Left ventricle myocardium inferior (tissue), 1 donor: ENCODE results near the gene HEATR3. TPM values are rescaled to one million over a fixed set of nuclear protein-coding genes. Genes with fewer than 3 reads are reported as not detected.

Source experiments
- DNase-seq: peaks from one replicate; pipeline ENCODE4 v3.0.0-alpha.2; 2020
- H3K27ac ChIP-seq: fragments of 200-600 bp; replicated peaks from 2 replicates; pipeline ENCODE4 v1.8.0; 2021
- H3K27me3 ChIP-seq: fragments of 200-600 bp; 2 replicates; pipeline ENCODE4 v1.8.0; 2021; ENCODE audit warnings: low read depth
- H3K36me3 ChIP-seq: fragments of 200-600 bp; 2 replicates; pipeline ENCODE4 v1.8.0; 2021
- H3K4me1 ChIP-seq: fragments of 200-600 bp; 2 replicates; pipeline ENCODE4 v1.8.0; 2021
- H3K4me3 ChIP-seq: fragments of 200-600 bp; 2 replicates; pipeline ENCODE4 v1.8.0; 2021; ENCODE audit warnings: mild to moderate bottlenecking, moderate library complexity
- H3K9me3 ChIP-seq: fragments of 200-600 bp; replicated peaks from 2 replicates; pipeline ENCODE4 v1.8.0; 2021
- intact Hi-C: fragments of 100-400 bp; cut with micrococcal nuclease; formaldehyde crosslinking; loops from one replicate; pipeline ENCODE4 v1.11.0; 2022
- total RNA-seq: library from RNA; stranded (reverse); fragmentation: NEBNext Ultra II Directional; extraction: Animal tissue kit (Norgen Biotek cat#: 25700); gene quantifications from one replicate; pipeline ENCODE4 v1.2.1, GENCODE V29; 2021
- TF ChIP-seq, protein P1 (sequence below): fragments of 200-600 bp; IDR thresholded peaks from 2 replicates; pipeline ENCODE4 v1.8.0; 2021; ENCODE audit warnings: antibody characterized with exemption, mild to moderate bottlenecking, borderline replicate concordance
- donor health status: DM: no; HTN: yes; CAD: no; lungs with severe emphysema.

The HEATR3 gene
- total RNA-seq, 1 donor from 2014 or later = 9.0 TPM

DNA sequence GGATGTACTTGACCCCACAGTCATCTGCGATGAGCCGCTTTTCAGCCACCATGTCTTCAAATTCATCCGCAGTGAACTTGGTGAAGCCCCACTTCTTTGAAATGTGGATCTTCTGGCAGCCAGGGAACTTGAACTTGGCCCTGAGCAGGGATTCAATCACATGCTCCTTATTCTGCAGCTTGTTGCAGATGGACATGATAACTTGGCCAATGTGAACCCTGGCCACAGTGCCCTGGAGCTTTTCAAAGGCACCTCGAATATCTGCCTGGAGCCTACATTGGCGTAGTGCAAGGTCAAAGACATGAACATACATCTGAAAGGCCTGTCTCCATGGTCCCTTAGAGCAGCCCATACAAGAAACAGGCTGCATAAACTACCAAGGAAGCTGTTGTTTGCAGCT, 85.6 kb downstream of the HEATR3 start:
- H3K4me1 ChIP-seq = peaks cover 40% of the 10 kb centered on the region
- H3K27me3 ChIP-seq = no peaks in the 10 kb centered on the region
- DNase-seq = no peak
- no peaks in the 10 kb centered on the region for H3K36me3 ChIP-seq
- no peak overlapping the region for H3K27ac ChIP-seq
- H3K4me3 ChIP-seq = no peak overlapping the region
- TF ChIP-seq, protein P1, sequence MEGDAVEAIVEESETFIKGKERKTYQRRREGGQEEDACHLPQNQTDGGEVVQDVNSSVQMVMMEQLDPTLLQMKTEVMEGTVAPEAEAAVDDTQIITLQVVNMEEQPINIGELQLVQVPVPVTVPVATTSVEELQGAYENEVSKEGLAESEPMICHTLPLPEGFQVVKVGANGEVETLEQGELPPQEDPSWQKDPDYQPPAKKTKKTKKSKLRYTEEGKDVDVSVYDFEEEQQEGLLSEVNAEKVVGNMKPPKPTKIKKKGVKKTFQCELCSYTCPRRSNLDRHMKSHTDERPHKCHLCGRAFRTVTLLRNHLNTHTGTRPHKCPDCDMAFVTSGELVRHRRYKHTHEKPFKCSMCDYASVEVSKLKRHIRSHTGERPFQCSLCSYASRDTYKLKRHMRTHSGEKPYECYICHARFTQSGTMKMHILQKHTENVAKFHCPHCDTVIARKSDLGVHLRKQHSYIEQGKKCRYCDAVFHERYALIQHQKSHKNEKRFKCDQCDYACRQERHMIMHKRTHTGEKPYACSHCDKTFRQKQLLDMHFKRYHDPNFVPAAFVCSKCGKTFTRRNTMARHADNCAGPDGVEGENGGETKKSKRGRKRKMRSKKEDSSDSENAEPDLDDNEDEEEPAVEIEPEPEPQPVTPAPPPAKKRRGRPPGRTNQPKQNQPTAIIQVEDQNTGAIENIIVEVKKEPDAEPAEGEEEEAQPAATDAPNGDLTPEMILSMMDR = no peak
- intact Hi-C loops = loop anchor here (10.0 kb wide), 1 partner anchor 53 kb away; no protein-coding TSS in a partner anchor
- no peaks in the 10 kb centered on the region for H3K9me3 ChIP-seq

DNA sequence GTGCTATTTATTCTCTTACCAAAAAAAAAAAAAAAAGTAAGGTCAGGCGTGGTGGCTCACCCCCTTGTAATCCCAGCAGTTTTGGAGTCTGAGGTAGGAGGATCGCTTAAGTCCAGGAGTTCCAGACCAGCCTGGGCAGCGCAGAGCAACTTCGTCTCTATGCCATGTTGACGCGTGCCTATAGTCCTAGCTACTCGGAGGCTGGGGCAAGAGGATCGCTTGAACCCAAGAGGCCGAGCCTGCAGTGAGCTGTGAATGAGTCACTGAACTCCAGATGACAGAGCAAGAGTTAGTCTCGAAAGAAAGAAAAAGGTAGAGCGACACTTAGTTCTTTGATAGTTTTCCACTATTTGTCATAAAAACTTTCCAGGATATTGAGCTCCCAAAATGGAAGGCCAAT, 86.0 kb downstream of the HEATR3 start:
- no peak for DNase-seq
- no peak overlapping the region for H3K27ac ChIP-seq

DNA sequence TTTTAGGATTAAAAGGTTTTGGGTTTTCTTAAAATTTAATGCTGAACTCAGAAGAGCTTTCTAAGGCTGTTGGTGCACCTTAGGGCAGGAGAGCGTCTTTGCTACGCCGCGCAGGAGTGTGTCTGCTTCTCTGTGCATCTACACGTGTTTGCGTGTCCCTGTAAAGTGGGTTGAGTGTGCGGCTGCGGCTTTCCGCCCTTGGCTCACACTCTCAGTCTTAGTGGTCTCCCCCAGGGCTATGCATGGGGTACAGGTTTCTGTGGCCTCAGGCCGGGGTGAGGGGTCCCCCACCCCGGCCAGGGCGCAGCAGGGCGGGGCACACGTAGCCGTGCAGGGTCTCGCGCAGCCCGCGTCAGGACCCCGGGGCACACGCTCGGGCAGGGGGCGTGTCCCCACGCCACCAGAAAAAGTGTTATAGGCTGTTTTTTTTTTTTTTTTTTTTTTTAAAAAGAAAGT, 86.6 kb downstream of the HEATR3 start:
- H3K27me3 ChIP-seq = no peaks in the 10 kb centered on the region
- intact Hi-C loops = loop anchor here (10.0 kb wide), 1 partner anchor 52 kb away; no protein-coding TSS in a partner anchor

More for the DNA sequence above, 86.0 kb downstream of the HEATR3 start:
- TF ChIP-seq, protein P1 = no peak
- Histone ChIP-seq H3K9me3 (no peaks in the 10 kb centered on the region), H3K4me3 (peak overlapping the region; percentile 83), H3K4me1 (peaks cover 43% of the 10 kb centered on the region), H3K27me3 (no peaks in the 10 kb centered on the region), H3K36me3 (no peaks in the 10 kb centered on the region)
- intact Hi-C loops = loop anchor here (10.0 kb wide), 1 partner anchor 53 kb away; no protein-coding TSS in a partner anchor

DNA sequence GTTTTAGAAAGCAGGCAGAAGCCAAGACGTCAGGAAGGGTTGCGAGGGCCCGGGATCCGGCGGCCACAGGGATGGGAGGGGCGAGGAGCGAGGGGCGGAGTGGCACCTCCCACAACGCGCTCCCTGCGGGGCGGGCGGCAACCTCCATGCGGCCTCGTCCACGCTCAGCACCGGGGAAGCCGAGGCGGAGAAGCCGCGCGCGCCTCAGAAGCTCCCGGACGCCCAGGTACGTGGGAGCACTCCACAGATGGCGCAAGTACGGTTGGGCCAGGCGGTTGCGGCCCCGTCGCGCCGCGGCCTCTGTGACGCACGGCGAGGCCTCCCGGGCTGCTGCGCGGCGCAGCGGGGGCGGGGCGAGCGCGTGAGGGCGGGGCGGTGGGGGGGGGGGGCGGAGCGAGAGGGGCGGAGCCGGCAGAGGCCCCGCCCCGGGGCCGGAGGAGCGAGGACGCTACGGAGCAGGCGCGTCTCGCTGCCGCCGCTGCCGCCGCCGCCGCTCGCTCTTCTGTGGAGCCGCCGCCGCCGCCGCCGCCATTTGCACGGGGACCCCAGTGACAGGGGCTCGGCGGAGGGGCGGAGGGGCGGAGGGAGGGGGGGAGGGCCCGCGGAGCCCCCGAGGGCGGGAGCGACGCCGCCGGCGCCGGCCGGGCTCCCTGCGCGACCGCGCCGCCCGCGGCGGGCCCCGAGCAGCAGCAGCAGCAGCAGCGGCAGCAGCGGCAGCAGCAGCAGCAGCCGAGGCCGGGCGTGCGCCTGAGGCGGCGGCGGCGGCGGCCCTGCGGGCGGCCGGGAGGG, 87.2 kb downstream of the HEATR3 start, which contains the start of gene TENT4B:
TENT4B (plus strand) TSS at position 500 of the 789 bp plus-strand sequence. CDS start 316 bp downstream, outside the sequence.
- no peaks in the 10 kb centered on the region for H3K27me3 ChIP-seq
- no peaks in the 10 kb centered on the region for H3K9me3 ChIP-seq
- H3K27ac ChIP-seq = peak within 1 kb of the TSS; percentile 98
- intact Hi-C loops = loop anchor here (10.0 kb wide), 1 partner anchor 52 kb away; no protein-coding TSS in a partner anchor
- TF ChIP-seq, protein P1 = no peak
- peak; percentile 88 for DNase-seq
- H3K4me3 ChIP-seq = peak within 1 kb of the TSS; percentile 83
- peaks cover 46% of the 10 kb centered on the region for H3K4me1 ChIP-seq
- no peaks in the 10 kb centered on the region for H3K36me3 ChIP-seq

More for the DNA sequence above, 86.6 kb downstream of the HEATR3 start:
- TF ChIP-seq, protein P1 = no peak
- Histone ChIP-seq H3K9me3 (no peaks in the 10 kb centered on the region), H3K4me1 (peaks cover 42% of the 10 kb centered on the region), H3K27ac (peak overlapping the region; percentile 98), H3K4me3 (peak overlapping the region; percentile 83), H3K36me3 (no peaks in the 10 kb centered on the region)
- DNase-seq = peak; percentile 37

DNA sequence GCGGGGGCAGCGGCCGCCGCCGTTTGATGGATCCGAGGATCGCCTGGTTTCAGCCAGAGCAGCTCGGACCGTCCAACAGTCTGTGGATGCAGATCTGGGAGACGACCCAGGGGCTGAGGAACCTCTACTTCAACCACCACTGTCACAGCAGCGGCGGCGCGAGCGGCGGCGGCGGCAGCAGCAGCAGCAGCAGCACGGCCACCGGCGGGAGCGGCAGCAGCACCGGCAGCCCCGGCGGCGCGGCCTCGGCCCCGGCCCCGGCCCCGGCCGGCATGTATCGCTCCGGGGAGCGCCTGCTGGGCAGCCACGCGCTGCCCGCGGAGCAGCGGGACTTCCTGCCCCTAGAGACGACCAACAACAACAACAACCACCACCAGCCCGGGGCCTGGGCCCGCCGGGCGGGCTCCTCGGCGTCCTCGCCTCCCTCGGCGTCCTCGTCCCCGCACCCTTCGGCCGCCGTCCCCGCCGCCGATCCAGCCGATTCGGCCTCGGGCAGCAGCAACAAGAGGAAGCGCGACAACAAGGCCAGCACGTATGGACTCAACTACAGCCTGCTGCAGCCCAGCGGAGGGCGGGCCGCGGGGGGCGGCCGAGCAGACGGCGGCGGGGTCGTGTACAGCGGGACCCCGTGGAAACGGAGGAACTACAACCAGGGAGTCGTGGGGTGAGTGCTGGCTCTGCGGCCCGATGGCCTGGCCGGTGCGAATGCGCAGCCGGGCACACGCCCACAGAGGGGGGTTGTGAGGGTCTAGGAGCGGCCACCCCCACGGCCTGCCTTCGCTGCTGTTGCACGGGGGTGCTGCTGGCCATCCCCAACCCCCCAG, 88.0 kb downstream of the HEATR3 start:
- Histone ChIP-seq H3K27me3 (no peaks in the 10 kb centered on the region), H3K27ac (peak overlapping the region; percentile 98), H3K9me3 (no peaks in the 10 kb centered on the region), H3K4me3 (peak overlapping the region; percentile 83), H3K4me1 (peaks cover 53% of the 10 kb centered on the region), H3K36me3 (no peaks in the 10 kb centered on the region)
- peak; percentile 46 for DNase-seq
- intact Hi-C loops = loop anchor here (10.0 kb wide), 1 partner anchor 51 kb away; no protein-coding TSS in a partner anchor
- TF ChIP-seq, protein P1 = no peak
